Hematopoietic multipotent progenitor cell treated with erythropoietin and hydrocortisone succinate and interleukin-3 and kit ligand, for 17 days (in vitro differentiated cells): ENCODE results near the gene ADARB2.
"Not testable (repeated sequence)": the region's sequence is repeated elsewhere in the genome, so short reads cannot be mapped to it uniquely, and the experiment has no call there.

Experiments
- DNase-seq: peaks from one replicate; pipeline ENCODE4 v3.0.0-alpha.2; 2015; ENCODE audit warnings: low spot score

The ADARB2 gene

DNA sequence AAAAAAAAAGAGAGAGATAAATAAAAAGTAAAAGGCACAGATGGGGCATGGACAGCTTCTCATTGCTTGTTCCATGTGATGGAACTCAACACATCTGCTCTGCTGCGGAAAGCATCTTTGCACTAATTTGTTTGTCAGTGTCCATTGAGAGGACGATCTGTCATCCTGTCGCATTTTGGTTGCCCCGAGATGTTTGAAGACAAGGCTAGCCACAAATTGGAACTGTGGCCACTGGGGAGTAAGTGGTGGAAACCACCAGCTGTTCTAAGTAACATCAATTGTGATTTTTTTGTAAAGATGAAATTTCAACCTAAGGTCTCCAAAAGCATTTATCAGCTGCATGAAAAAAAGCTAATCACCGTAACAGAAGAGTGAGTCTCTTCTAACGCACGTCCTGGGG, 312.7 kb downstream of the ADARB2 start:
- DNase-seq: no peak

DNA sequence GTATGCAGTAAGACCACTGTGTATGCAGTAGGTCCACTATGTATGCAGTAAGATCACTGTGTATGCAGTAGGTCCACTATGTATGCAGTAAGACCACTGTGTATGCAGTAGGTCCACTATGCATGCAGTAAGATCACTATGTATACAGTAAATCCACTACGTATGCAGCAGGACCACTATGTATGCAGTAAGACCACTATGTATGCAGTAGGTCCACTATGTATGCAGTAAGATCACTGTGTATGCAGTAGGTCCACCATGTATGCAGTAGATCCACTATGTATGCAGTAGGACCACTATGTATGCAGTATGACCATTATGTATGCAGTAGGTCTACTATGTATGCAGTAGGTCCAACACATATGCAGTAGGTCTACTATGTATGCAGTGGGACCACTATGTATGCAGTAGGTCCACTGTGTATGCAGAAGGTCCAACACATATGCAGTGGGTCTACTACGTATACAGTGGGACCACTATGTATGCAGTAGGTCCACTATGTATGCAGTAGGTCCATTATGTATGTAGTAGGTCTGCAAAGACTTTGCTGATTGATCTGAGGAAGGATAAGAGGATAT, 313.6 kb downstream of the ADARB2 start:
- no peak for DNase-seq

DNA sequence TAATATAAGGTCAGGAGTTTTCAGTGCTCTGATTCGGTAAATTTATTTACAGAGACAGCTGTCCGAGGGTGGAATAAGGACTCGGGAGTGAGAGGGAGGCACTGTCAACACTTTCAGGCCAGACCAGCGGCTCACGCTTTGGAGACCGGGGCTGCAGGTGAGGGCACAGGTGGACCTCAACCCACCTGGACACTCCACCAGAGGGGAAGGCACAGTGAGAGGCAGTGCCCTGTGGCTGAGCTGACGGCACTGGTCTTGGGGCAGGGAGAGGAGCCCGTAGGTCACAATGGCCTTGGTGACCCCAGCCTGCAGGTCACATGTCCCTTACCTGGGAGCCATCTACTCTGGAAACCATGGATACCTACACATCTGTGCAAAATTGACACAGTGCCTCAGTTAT, 315.1 kb downstream of the ADARB2 start:
- no peak for DNase-seq

DNA sequence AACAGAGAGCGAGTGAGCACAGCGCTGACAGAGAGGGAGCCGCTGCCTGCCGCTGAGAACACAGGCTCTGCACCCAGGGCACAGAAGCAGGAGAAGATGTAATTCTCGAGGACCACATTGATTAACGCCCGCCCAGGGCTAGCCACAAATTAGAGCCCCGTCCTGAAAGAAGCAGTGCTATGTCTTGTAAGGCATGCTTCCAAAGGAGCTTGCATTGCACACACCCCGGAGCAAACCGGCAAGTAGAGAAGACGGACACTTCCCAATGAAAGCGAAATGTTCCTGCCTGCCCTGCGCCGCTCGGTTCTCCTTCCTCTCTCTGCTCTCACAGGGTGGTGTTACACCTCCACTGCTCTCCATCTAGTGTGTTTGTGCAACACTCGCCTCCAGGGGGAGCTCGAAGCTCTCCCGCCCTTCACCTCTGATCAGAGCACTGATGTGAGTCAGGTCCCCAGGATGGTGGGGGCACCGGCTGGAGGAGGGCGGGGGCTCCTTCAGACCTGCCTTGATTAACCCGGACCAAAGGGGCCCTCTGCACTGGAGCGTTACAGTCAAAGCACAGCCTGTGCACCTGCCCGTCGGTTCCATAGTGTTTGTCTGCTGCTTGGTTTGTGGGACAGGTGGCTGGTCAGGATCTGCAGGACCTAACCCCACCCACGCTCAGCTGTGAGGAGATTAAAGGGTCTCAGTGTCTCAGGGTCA, 316.5 kb downstream of the ADARB2 start:
- peak; percentile 8 for DNase-seq

DNA sequence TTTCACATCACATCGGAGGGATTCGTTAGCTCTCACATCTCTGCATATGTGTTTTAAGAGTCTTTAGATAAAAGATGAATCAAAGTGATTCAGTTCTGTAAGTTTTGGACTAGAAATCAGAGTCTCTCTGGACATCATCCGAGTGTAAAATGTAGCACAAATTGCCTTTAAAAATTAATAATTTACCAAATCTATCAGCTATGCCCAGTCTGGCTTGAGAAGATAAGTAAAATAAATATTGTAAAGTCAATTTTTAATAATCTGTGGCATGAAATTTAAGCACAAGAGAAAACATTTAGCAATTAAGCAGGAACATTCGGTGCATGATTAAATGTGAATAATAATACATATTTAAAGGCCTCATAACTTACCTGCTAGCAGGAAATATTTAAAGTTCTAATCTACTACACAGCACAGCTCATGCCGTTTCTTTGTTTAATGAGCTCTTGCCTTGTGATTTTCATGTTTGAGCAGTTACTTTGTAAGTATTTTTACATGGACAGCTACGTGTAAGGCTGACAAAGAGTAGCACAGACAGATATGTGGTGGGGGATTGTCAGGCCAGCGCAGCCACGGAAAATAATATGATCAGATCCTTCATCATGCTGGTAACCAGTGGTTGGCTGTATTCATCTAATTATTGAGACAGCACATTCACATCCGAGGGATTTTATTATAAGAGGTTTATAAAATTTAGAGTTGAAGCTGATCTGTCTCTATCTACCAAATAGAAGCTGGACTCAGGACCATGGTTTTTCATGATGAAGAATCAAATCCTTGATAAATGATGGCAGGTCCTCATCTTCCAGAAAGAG, 317.3 kb downstream of the ADARB2 start:
- DNase-seq: no peak

DNA sequence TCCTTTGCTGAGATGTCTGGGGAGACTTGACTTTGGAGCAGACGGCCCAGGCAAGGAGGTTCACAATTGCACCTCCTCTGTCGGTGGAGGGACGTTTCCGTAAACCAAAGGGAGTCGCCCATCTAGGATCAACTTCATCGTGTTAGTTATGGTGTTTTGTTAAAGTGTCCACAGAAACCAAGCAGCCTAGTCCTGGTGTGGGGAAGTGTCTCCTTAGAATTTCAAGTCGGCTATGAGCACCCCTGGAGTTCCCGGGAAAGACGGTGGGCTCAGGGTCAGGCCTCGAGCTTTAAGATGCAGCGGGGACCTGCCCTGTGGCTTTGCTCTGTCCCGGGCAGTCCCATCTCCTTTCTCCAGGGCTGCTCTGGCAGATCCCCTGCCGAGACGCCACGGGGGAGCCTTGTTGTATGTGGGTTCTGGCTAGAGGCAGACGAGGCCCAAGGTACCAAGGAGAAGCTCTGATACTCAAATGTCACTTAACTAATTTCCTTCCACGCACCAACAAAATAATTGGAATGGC, 319.2 kb downstream of the ADARB2 start:
- no peak for DNase-seq

DNA sequence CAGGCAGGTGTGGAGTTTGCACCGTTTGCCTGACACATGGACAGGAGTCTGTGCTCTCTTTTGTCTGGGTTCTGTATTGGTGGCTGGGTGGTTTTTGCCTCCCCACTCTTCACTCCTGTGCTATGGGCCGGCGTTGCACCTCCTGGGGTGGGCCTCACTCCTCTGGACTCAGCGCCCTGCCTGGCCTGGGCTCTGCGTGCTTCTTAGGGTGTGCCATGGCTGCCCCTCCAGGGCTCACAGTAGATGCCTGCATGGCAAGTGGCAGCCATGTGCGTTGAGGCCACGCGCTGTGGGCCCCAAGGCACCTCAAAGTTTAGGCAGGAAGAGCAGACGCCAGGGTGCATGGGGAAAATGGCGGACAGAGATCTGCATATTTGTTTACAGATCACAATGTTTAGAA, 319.8 kb downstream of the ADARB2 start:
- DNase-seq: no peak

DNA sequence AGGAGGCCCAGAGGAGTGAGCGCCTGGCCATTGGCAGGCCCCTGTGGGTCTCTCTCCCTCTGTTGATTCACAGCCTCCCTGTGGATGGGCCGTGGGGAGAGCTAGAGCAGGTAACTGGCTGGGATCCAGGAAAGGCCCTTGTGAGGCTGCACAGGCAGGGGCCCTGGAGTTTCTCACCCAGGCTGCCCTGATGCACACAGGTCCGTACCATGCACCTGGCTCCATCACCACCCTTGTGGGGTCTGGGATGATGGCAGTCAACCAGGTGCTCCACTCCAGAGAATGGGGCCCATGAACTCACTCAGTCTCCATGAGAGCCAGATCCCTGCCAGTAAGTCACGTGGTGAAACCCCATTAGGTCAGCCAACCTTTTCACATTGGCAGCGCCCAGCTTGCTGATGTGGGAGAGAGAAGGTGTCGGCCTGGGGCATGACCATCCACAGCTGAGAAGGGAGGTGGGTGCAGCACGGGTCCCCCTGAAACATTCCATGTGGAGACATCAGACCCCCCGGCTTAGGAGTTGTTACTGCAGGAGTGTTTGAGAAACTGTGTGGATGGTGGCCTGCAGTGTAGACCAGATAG, 320.8 kb downstream of the ADARB2 start:
- DNase-seq: no peak

DNA sequence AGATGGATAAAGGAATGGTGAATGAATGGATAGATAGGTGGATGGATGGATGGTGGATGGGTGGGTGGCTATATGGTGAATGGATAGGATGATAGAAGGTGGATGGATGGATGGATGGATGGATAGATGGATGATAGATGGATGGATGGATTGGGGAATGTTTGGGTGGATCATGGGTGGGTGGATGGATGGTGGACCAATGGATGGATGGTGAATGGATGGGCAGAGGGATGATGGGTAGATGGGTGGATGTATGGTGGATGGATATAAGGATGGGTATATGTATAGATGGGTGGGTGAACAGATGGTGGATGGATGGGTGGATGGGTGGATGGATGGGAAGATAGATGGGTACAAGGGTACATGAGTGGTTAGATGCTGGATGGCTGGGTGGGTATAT, 322.4 kb downstream of the ADARB2 start:
- DNase-seq: no peak

DNA sequence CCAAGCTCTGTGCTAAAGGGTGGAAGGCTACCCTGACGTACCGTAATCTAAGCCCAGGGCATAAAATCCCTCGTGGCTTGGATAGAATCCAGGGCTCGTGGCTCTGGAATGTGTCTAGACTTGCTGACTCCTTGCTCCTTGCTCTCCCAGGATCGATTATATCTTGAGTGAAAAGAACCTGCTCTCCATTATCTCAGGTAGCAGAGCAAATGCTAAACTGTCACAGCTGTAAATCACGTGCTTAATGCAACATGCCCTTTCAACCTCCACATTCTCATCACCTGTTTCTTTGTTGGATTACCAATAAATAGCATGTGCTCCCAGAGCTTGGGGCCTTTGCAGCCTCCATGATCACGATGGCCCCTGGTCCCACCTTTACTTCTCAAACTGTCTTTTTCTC, 323.0 kb downstream of the ADARB2 start:
- DNase-seq: not testable (repeated sequence)

DNA sequence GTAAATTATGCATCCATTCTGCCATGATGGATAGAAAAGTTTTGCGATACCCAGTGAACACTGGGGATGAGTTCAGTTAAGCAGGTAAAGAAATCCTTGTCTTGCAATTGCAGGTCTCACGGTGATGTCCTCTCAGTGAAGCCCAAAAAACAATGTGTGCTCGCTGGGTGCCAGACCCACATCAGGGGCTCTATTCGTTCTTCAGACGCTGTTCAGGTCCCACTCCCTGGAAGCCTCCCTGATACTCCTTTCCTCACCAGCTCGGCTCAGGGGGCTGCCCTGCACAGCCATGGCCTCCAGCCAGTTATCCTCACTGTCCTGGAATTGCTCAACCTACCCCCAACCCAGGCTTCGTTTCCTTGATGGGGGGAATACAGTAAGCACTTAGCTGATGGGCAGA, 323.5 kb downstream of the ADARB2 start:
- DNase-seq: no peak

DNA sequence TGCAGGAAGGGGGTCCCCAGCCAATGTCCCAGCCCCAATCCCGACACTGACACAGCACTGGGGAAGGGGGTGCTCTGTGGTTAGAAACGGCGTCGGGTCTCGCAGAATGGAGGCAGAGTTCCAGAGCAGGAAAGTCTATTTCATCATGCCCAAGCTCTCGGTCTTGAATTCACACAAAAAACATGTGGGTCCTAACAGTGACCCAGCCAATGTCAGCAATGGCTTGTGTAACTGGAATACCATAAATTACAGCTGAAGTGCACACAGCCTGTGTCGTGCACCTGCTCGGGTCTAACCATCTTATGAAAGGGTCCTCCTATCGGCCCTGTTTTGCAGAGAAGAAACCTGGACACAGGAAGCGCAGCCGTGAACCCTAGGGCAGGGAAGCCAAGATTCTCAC, 324.1 kb downstream of the ADARB2 start:
- no peak for DNase-seq

DNA sequence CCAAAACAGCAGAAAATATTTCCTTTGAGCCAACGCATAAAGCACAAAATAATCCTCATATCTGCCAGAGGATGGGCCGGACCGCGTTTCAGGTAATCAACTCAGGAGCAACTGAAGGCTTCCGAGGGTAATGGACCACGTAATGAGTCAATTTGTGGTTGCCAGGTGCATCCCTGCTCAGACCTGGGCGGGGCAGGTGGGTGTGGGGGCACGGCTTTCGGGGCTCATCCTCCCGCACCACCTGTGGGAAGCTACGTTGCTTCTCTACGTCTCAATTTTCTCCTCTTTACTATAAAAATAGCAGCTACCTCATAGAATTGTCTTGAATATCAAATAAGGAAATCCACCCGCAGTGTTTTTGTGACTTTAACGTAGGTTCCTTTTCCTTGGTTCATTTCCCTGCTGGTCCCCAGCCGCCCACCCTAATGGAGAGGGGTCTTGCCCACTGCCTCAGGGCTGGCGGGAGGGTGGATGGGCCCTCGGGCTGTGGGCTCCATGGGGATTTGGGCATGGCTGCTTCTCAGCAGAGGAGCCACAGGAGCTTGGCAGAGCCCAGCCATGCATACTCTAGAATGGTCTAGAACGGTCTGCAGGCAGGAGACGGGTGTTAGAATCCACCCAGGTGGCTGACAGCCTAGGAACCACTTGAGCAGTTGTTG, 324.7 kb downstream of the ADARB2 start:
- DNase-seq: no peak

DNA sequence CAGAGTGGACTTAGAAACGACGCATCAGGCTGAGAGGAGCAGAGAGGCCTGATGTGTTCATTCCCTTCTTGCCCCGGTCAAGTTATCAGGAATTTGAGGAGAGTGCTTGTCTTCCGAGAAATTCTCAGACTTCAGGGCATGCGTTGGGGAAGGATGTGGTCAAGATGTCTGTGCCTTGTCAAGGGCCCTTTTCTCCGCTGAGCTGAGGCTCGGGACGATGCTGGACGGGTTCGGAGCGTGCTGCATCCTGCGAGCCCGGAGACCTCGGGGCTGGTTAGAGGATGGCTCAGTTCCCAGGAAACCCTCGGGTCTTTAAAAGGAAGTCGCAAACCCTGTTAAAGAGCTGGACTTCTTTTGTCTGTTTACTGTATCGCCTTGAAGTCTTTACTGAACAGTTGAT, 325.4 kb downstream of the ADARB2 start:
- DNase-seq: no peak

DNA sequence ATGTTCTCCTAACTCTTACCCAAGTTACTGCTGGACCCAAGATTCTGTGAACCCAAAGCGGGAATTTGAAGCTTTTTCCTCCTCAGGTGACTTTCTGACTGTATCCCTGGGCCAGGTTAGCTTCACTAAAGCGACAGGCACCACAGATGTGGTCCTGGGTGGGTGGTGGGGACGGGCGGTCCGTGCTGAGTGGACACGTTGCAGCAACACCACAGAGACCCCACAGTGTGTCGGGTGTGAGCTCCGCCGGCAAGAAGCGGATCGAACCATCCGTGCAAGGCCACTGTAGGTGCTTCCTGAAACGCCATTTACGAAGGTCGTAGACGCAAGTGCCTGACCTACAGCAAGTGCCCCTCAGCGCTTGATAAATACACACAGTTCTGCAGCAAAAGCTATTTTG, 325.9 kb downstream of the ADARB2 start:
- no peak for DNase-seq

DNA sequence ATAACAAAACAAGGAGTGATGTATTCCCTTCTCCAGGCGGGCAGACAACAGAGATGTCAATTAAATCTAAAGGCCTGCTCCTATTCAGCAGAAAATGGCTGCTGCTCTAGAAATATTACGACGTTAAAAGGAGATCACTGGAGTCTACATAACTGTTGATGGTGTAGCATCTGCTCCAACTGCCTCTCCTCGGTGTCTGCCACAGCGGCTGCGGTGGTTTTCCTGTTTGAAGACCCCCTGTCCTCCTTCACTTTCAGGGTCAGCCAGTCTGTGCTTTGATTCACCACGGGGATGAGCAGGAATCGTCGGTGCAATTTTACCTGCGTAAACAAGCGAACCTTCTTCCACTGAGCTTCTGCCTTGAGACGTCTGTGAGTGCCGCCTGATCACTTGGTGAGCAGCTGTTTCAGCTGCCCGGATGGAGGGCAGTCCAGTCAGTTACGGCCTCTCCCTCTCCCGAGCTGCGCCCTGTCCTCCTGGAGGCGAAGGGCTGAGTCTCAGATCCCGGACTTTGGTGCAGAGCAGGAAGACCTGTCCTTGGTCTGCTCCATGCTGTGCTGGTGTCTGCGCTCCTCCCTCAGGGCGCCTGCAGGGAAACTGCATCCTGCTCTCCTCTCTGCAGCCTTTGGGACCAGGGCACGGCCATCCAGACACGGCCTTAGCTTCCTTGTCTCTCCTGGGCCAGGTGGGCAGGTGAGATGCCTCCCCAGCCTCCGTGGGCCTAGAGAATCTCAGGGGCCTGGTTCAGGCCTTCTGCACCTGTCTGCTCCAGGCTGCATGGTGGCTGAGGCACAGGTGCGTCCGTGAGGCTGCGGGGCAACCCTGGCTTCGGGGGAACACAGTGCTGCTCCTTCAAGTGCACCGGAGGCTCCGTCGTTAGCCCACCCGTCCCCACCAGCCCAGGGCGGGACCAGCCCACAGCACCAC, 326.6 kb downstream of the ADARB2 start:
- no peak for DNase-seq

DNA sequence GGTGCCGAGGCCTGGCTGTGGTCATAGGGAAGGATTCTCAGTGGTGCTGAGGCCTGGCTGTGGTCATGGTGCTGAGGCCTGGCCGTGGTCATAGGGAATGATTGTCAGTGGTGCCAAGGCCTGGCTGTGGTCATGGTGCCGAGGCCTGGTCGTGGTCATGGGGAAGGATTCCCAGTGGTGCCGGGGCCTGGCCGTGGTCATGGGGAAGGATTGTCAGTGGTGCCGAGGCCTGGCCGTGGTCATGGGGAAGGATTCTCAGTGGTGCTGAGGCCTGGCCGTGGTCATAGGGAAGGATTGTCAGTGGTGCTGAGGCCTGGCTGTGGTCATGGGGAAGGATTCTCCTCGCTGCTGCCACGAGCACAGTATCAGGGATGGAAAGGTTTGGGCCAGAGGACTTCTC, 327.3 kb downstream of the ADARB2 start:
- no peak for DNase-seq

DNA sequence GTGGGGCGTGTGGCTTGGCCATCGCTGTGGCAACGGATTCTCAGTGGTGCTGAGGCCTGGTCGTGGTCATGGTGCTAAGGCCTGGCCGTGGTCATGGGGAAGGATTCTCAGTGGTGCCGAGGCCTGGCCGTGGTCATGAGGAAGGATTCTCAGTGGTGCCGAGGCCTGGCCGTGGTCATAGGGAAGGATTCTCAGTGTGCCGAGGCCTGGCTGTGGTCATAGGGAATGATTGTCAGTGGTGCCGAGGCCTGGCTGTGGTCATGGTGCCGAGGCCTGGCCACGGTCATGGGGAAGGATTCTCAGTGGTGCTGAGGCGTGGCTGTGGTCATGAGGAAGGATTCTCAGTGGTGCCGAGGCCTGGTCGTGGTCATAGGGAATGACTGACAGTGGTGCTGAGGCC, 327.9 kb downstream of the ADARB2 start:
- DNase-seq: no peak

DNA sequence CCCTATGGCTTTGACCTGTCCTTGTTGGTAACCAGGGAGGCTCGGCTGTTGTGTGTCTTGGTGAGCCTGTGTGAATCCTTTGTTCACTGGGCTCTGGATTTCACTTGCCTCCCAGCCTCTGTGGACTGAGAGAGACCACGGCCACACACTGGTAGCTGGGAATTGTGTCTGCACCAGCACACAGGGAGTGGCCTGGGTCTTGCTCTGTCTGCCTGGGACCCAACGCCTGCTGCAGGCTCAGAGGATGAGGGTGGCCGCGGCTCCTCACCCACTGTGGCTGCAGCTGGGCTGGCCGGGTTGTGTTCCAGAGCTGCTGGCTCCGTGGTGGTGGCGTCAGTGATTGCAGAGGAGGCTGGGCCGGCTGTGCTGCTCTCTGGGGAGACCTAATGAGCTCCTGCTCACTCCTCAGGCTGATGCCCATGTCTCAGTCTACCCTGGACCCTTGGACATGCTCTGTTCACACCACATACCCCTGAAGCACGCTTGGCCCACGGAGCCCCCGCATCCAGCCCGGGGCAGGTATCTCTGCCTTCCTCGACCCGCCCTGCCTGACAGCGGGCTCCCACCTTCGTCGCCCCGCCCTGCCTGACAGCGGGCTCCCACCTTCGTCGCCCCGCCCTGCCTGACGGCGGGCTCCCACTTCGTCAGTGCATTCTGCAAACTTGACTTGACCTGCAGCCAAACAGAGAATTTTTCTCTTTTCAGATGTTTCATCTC, 328.5 kb downstream of the ADARB2 start:
- no peak for DNase-seq
